ENCODE measurements around the gene SLC6A3.
A peak's percentile ranks its signal among the peaks of the same experiment; 100 is the strongest.
"Not testable (repeated sequence)": the region's sequence is repeated elsewhere in the genome, so short reads cannot be mapped to it uniquely, and the experiment has no call there.

SLC6A3 gene

GRCh38 chr5:1385395-1386273 is 59.6 kb downstream of the SLC6A3 start:
- DNase-seq = peak; percentile 93 to 94

DNA sequence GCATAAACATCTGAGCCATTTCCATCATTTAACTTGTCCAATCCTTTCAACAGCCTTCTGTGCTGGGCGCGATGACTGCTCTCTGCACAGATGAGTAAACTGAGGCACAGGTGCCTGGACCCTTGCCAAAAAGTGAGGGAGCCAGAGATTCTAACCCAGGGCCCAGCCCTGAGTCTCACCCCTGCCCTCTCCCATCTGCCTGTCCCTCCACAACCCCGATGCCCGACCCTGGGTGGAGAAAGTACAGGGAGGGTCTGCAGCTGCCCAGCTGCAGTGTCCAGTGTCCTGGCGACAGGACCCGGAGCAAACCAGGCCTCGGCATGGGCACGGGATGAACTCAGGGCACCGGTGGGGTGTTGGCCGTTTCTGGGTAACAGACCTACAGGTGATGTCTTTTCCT is 60.7 kb downstream of the SLC6A3 start:
- DNase-seq = no peak

- DNase-seq = peak; percentile 85 to 86
Measured at GRCh38 chr5:1383886-1384401, 61.3 kb downstream of the SLC6A3 start.

- no peak for DNase-seq
Measured at GRCh38 chr5:1383344-1383743, 61.9 kb downstream of the SLC6A3 start.

DNA sequence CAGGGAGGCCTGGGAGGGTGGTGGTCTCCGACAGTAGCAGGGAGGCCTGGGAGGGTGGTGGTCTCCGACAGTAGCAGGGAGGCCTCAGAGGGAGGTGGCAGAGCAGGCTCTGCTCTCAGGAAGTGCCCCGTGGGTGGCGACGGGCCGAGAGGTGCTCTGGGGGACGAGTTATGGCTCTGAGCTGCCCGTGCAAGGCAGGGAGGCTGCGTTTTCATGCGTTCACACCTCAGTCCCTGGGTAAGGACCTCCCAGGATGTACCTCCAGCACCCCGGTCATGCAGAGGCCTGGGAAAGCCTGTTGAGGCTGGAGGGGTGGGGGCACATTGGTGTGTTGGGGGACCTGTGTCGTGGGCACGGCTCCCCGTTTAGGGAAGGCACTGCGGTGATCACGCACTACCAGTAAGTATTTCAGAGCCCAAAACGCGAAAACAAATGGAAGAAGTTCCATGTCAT is 63.0 kb downstream of the SLC6A3 start:
- no peak for DNase-seq

- DNase-seq = no peak
Measured at GRCh38 chr5:1381370-1382247, 63.6 kb downstream of the SLC6A3 start.

DNA sequence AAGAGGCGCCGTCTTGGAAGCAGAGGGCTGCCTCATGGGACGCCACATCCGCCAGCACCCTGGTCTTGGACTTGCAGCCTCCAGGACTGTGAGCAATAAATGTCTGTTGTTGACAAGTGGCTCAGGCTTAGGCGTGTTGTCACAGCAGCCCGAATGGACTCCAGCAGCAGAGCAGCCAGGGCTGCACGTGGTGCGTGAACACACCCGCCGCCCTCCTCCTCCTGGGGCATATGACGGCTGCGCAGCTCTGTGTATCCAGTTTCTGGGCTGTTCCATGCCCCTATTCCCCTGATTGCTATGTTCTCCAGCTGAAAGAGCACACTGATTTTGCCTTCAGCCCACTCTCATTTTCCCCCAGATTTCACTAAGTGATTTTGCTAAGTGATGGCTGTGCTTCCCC is 64.3 kb downstream of the SLC6A3 start:
- DNase-seq = peak; percentile 40 to 78

GRCh38 chr5:1380011-1380817 is 65.0 kb downstream of the SLC6A3 start:
- DNase-seq = peak; percentile 66 to 82

- no peak for DNase-seq
Measured at GRCh38 chr5:1378866-1379659, 66.2 kb downstream of the SLC6A3 start.

- DNase-seq = no peak
Measured at GRCh38 chr5:1378096-1378495, 67.1 kb downstream of the SLC6A3 start.

DNA sequence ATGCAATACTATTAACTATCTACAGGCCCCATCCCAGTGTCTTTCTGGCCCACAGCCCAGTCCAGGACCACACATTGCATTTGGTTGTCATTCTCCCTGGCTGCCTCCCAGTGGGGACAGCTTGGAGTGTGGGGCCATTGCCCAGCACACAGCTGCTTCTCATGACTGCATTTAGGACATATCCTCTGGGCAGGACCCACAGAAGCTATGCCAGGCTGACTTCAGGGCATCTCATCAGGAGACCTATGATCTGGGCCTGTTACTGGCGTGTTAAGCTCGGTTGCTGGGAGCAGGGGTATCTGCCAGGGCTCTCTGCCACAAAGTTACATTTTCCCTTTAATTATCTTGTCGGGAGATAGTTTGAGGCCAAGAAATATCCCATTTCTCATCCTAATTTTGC is 68.3 kb downstream of the SLC6A3 start:
- no peak for DNase-seq

- DNase-seq = no peak
Measured at GRCh38 chr5:1375871-1376810, 69.1 kb downstream of the SLC6A3 start.

GRCh38 chr5:1374679-1375055 is 70.6 kb downstream of the SLC6A3 start:
- no peak for DNase-seq

DNA sequence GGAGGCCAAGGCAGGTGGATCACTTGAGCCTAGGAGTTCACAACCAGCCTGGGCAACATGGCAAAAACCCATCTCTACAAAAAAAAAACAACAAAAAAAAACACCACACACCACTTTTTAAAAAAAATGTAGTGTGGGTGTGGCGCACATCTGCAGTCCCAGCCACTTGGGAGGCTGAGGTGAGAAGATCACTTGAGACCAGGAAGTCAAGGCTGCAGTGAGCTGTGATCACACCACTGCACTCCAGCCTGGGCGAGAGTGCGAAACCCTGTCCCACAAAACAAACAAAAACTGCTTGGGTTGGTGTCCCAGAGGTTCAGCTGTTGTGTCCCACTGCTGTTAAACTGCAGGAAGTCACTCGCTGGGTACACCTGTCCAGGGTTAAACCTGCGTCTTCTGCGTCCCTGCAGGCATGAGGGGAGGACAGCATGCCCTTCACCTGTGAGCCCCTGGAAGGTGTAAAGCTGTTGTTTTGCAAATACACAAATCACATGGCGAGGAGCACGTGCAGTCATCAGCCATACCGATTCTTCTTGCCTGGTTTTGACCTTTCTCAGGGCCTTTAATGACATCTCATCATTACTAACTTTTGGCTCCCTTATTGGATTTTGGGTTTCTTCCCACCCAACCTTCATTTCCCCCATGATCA is 71.1 kb downstream of the SLC6A3 start:
- DNase-seq = no peak

GRCh38 chr5:1371972-1372342 is 73.3 kb downstream of the SLC6A3 start:
- not testable (repeated sequence) for DNase-seq

- DNase-seq = no peak
Measured at GRCh38 chr5:1371218-1371971, 73.8 kb downstream of the SLC6A3 start.

DNA sequence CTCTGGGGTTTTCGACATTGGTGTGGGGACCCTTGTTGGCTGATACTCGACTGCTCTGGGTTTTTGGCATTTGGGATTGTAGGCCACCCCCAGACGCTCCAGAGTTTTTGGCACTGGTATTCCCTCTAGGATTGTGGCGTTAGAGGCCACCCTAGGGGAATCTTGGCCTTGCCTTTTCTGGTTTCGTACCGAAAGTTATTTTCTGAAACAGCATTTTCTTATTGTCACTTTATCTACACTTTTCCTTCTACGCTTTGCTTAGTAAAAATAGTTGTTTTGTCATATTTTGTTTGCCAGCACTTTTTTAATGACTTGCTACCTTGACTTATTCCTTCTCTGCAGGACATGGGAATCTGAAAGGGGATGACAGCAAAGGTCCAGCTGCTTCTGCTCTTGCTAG is 75.2 kb downstream of the SLC6A3 start:
- no peak for DNase-seq

DNA sequence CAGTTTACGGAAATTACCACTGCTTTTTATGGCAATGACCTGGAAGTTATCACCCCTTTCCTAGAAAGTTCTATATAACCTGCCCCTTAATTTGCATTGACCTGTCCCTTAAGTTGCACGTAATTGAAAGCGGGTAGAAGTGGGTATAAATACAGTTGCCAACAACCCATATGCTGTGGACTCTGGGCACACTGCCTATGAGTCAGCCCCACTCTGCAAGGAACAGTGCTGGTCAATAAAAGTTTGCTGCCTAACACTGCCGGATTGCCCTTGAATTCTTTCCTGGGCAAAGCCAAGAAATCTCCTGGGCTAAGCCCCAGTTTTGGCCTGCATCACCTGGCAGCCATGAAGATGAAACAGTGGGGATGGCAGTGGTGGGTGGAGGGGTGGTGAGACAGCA is 76.5 kb downstream of the SLC6A3 start:
- DNase-seq = no peak

DNA sequence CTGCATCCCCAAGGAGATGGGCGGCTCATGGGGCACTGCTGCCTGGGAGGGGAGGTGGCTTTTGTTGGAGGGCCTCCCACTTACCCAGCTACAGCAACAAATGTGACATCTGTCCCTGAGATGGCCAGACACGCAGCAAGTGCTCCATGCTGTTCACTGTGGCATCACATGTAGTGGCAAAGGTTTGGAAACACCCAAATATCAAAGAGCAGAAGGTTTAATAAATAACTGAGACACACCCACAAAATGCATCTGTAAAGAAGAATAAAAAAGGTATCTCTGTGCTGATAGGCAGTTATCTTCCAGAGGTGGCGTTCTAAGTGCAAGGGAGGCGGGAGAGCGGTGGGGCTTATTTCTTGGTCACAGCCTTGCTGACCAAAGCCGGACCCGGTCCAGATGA is 77.0 kb downstream of the SLC6A3 start:
- no peak for DNase-seq

Data from SHP77 (cell line).